ENCODE results near the gene ELL2. TPM values are rescaled to one million over a fixed set of nuclear protein-coding genes. Genes with fewer than 3 reads are reported as not detected.
A peak's percentile ranks its signal among the peaks of the same experiment; 100 is the strongest.
"Not testable (repeated sequence)": the region's sequence is repeated elsewhere in the genome, so short reads cannot be mapped to it uniquely, and the experiment has no call there.

Gene ELL2
- total RNA-seq, 2 donors from 2014 or later, result 76.3 to 113 TPM

GRCh38 chr5:95918421-95919006, 43.1 kb downstream of the ELL2 start:
- no peak for DNase-seq
- Mint-ChIP-seq H3K9me3 (no peaks in the 10 kb centered on the region), H3K4me3 (no peak overlapping the region), H3K27ac (no peak overlapping the region), H3K4me1 (ENCODE audit: low read depth) (peaks cover 11% of the 10 kb centered on the region), H3K36me3 (ENCODE audit: insufficient read depth in 2 of 2) (peaks cover 1 to 7% of the 10 kb centered on the region in 2 donors), H3K27me3 (ENCODE audit: low read depth) (no peaks in the 10 kb centered on the region)
- no peak for ATAC-seq (replicated peaks in 1 of 2)

GRCh38 chr5:95917207-95917606, 44.4 kb downstream of the ELL2 start:
- H3K36me3 Mint-ChIP-seq (ENCODE audit: insufficient read depth in 2 of 2), result peaks cover under 1 to 5% of the 10 kb centered on the region in 2 donors
- no peak for ATAC-seq (replicated peaks in 1 of 2)
- DNase-seq, result no peak
- no peak overlapping the region for H3K27ac Mint-ChIP-seq
- no peaks in the 10 kb centered on the region for H3K9me3 Mint-ChIP-seq
- no peak overlapping the region for H3K4me3 Mint-ChIP-seq
- H3K27me3 Mint-ChIP-seq (ENCODE audit: low read depth), result no peaks in the 10 kb centered on the region
- peaks cover 11% of the 10 kb centered on the region for H3K4me1 Mint-ChIP-seq (ENCODE audit: low read depth)

- Mint-ChIP-seq H3K27ac (no peak overlapping the region), H3K4me1 (ENCODE audit: low read depth) (peaks cover 11% of the 10 kb centered on the region), H3K9me3 (no peaks in the 10 kb centered on the region), H3K27me3 (ENCODE audit: low read depth) (no peaks in the 10 kb centered on the region), H3K36me3 (ENCODE audit: insufficient read depth in 2 of 2) (peaks cover 4 to 5% of the 10 kb centered on the region in 2 donors), H3K4me3 (no peak overlapping the region)
- ATAC-seq (replicated peaks in 1 of 2) (no peak), DNase-seq (no peak)
These were observed 45.0 kb downstream of the ELL2 start for GRCh38 chr5:95916687-95917085.

GRCh38 chr5:95915999-95916686, 45.5 kb downstream of the ELL2 start:
- peak overlapping the region; percentile 36 for H3K27ac Mint-ChIP-seq

GRCh38 chr5:95913663-95914062, 48.0 kb downstream of the ELL2 start:
- Mint-ChIP-seq H3K27me3 (ENCODE audit: low read depth) (no peaks in the 10 kb centered on the region), H3K36me3 (ENCODE audit: insufficient read depth in 2 of 2) (peaks cover 7 to 10% of the 10 kb centered on the region in 2 donors), H3K4me3 (no peak overlapping the region), H3K4me1 (ENCODE audit: low read depth) (peaks cover 26% of the 10 kb centered on the region), H3K27ac (no peak overlapping the region), H3K9me3 (no peaks in the 10 kb centered on the region)
- DNase-seq (no peak), ATAC-seq (replicated peaks in 1 of 2) (no peak)

More at GRCh38 chr5:95915999-95916686, 45.5 kb downstream of the ELL2 start:
- no peak for ATAC-seq (replicated peaks in 1 of 2)
- H3K36me3 Mint-ChIP-seq (ENCODE audit: insufficient read depth in 2 of 2), result peaks cover 4 to 5% of the 10 kb centered on the region in 2 donors
- H3K9me3 Mint-ChIP-seq, result no peaks in the 10 kb centered on the region
- no peak for DNase-seq
- peaks cover 14% of the 10 kb centered on the region for H3K4me1 Mint-ChIP-seq (ENCODE audit: low read depth)
- no peaks in the 10 kb centered on the region for H3K27me3 Mint-ChIP-seq (ENCODE audit: low read depth)
- no peak overlapping the region for H3K4me3 Mint-ChIP-seq

- Mint-ChIP-seq H3K4me1 (ENCODE audit: low read depth) (peaks cover 28% of the 10 kb centered on the region), H3K4me3 (no peak overlapping the region), H3K9me3 (no peaks in the 10 kb centered on the region), H3K36me3 (ENCODE audit: insufficient read depth in 2 of 2) (peaks cover 8 to 10% of the 10 kb centered on the region in 2 donors), H3K27me3 (ENCODE audit: low read depth) (no peaks in the 10 kb centered on the region), H3K27ac (no peak overlapping the region)
- DNase-seq, result no peak
- ATAC-seq (replicated peaks in 1 of 2), result no peak
These were observed 49.6 kb downstream of the ELL2 start for GRCh38 chr5:95912029-95912428.

- H3K9me3 Mint-ChIP-seq, result no peaks in the 10 kb centered on the region
- peaks cover 9% of the 10 kb centered on the region in 2 donors for H3K36me3 Mint-ChIP-seq (ENCODE audit: insufficient read depth in 2 of 2)
- no peaks in the 10 kb centered on the region for H3K27me3 Mint-ChIP-seq (ENCODE audit: low read depth)
- peaks cover 18% of the 10 kb centered on the region for H3K4me1 Mint-ChIP-seq (ENCODE audit: low read depth)
- H3K27ac Mint-ChIP-seq, result no peak overlapping the region
- no peak for DNase-seq
- H3K4me3 Mint-ChIP-seq, result no peak overlapping the region
- ATAC-seq (replicated peaks in 1 of 2), result no peak
These were observed 51.1 kb downstream of the ELL2 start for GRCh38 chr5:95910521-95910920.

GRCh38 chr5:95909738-95910137, 51.9 kb downstream of the ELL2 start:
- Mint-ChIP-seq H3K36me3 (ENCODE audit: insufficient read depth in 2 of 2) (peaks cover 9 to 12% of the 10 kb centered on the region in 2 donors), H3K27me3 (ENCODE audit: low read depth) (no peaks in the 10 kb centered on the region), H3K4me1 (ENCODE audit: low read depth) (peaks cover 17% of the 10 kb centered on the region), H3K9me3 (no peaks in the 10 kb centered on the region), H3K27ac (no peak overlapping the region), H3K4me3 (no peak overlapping the region)
- DNase-seq (no peak), ATAC-seq (replicated peaks in 1 of 2) (no peak)

GRCh38 chr5:95908799-95909198, 52.9 kb downstream of the ELL2 start:
- no peak overlapping the region for H3K27ac Mint-ChIP-seq
- H3K9me3 Mint-ChIP-seq, result no peaks in the 10 kb centered on the region
- no peak for ATAC-seq (replicated peaks in 1 of 2)
- DNase-seq, result no peak
- no peak overlapping the region for H3K4me3 Mint-ChIP-seq
- peaks cover 17% of the 10 kb centered on the region for H3K4me1 Mint-ChIP-seq (ENCODE audit: low read depth)
- no peaks in the 10 kb centered on the region for H3K27me3 Mint-ChIP-seq (ENCODE audit: low read depth)
- peaks cover 9 to 12% of the 10 kb centered on the region in 2 donors for H3K36me3 Mint-ChIP-seq (ENCODE audit: insufficient read depth in 2 of 2)

GRCh38 chr5:95907740-95908706, 53.6 kb downstream of the ELL2 start:
- DNase-seq (no peak), ATAC-seq (replicated peaks in 1 of 2) (no peak)
- Mint-ChIP-seq H3K36me3 (ENCODE audit: insufficient read depth in 2 of 2) (peaks cover 9 to 12% of the 10 kb centered on the region in 2 donors), H3K4me3 (no peak overlapping the region), H3K4me1 (ENCODE audit: low read depth) (peaks cover 17% of the 10 kb centered on the region), H3K9me3 (no peaks in the 10 kb centered on the region), H3K27ac (no peak overlapping the region), H3K27me3 (ENCODE audit: low read depth) (no peaks in the 10 kb centered on the region)

GRCh38 chr5:95907067-95907705, 54.5 kb downstream of the ELL2 start:
- H3K27ac Mint-ChIP-seq, result no peak overlapping the region

GRCh38 chr5:95906398-95906797, 55.3 kb downstream of the ELL2 start:
- ATAC-seq (replicated peaks in 1 of 2); H3K9me3 Mint-ChIP-seq; H3K4me3 Mint-ChIP-seq; H3K27me3 Mint-ChIP-seq (ENCODE audit: low read depth); H3K27ac Mint-ChIP-seq; DNase-seq: not testable (repeated sequence)
- peaks cover 26% of the 10 kb centered on the region for H3K4me1 Mint-ChIP-seq (ENCODE audit: low read depth)
- H3K36me3 Mint-ChIP-seq (ENCODE audit: insufficient read depth in 2 of 2), result peaks cover 7 to 15% of the 10 kb centered on the region in 2 donors

More at GRCh38 chr5:95907067-95907705, 54.5 kb downstream of the ELL2 start:
- H3K27me3 Mint-ChIP-seq (ENCODE audit: low read depth), result no peaks in the 10 kb centered on the region
- peaks cover 19% of the 10 kb centered on the region for H3K4me1 Mint-ChIP-seq (ENCODE audit: low read depth)
- no peaks in the 10 kb centered on the region for H3K9me3 Mint-ChIP-seq
- H3K36me3 Mint-ChIP-seq (ENCODE audit: insufficient read depth in 2 of 2), result peaks cover 8 to 14% of the 10 kb centered on the region in 2 donors
- no peak for DNase-seq
- H3K4me3 Mint-ChIP-seq, result no peak overlapping the region
- no peak for ATAC-seq (replicated peaks in 1 of 2)
